ENCODE data around the gene ZNF148.

Gene ZNF148

GRCh38 chr3:125212091-125212508, 163.0 kb downstream of the ZNF148 start:
- peak overlapping the region; percentile 66 for H3K4me3 ChIP-seq (ENCODE audit: low read depth, low read length)
- TF ChIP-seq CTCF (IDR thresholded peaks at IDR 0.05; ENCODE audit: borderline replicate concordance, insufficient read depth, low read depth, low read length), result no peak

DNA sequence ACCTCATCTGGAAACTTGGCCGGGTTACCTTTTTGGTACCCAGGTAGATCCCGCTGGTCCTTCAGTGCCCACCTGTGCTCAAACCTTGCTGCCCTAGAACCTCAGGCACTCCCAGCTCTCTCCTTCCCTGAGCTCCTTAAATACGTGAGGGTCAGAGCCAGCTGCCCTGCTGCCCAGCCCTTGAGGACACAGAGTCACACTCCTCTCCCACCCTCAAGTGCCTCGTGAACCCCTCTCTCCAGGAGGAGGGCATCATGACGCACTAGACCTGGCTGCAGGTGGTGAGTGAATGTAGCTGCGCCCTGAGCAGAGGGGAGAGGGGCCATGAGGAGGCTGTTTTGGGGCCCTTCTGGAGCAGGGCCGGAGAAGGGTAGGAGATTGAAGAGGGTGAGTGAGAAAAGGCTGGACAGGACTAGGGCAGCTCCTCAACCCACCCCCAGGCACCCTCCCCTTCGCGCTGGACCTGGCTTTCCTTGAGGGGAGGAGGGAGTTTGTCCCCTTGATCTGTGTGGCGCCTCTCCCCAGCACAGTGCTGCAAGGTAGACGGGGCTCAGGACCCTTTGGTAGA, 163.5 kb downstream of the ZNF148 start:
- peak overlapping the region; percentile 66 for H3K4me3 ChIP-seq (ENCODE audit: low read depth, low read length)
- no peak for TF ChIP-seq CTCF (IDR thresholded peaks at IDR 0.05; ENCODE audit: borderline replicate concordance, insufficient read depth, low read depth, low read length)

DNA sequence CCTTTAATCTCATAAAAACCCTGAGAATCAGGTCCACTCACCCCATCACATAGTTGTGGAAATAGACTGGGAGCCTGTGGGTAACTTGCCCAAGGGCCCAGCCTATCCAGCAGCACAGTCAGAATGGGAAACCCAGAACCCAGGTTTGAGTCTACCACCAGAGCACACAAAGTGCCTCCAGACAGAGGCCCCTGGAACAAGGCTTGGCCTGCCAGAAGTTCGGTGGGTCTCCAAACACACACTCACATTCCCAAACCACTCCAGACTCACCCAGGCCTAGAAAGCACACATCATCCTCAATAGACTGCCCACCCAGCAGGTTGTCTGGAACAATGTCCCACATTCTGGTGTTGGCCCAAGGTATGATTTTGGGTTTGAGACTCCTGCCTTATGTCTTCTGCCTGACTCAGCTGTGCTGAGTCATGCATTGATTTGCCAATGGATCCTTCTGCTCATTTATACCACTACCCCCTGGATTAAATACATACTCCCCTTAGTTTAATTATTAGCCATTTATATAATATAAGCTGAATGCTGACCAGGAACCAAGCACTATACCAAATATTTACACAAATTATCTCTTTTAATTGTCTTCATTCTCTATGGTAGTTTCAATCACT, 167.1 kb downstream of the ZNF148 start:
- TF ChIP-seq CTCF (IDR thresholded peaks at IDR 0.05; ENCODE audit: borderline replicate concordance, insufficient read depth, low read depth, low read length), result no peak
- H3K4me3 ChIP-seq (ENCODE audit: low read depth, low read length), result no peak overlapping the region

GRCh38 chr3:125207507-125207906, 167.6 kb downstream of the ZNF148 start:
- no peak for TF ChIP-seq CTCF (IDR thresholded peaks at IDR 0.05; ENCODE audit: borderline replicate concordance, insufficient read depth, low read depth, low read length)
- H3K4me3 ChIP-seq (ENCODE audit: low read depth, low read length), result no peak overlapping the region

- TF ChIP-seq CTCF (IDR thresholded peaks at IDR 0.05; ENCODE audit: borderline replicate concordance, insufficient read depth, low read depth, low read length), result no peak
- no peak overlapping the region for H3K4me3 ChIP-seq (ENCODE audit: low read depth, low read length)
Measured at GRCh38 chr3:125206934-125207333, 168.2 kb downstream of the ZNF148 start.

DNA sequence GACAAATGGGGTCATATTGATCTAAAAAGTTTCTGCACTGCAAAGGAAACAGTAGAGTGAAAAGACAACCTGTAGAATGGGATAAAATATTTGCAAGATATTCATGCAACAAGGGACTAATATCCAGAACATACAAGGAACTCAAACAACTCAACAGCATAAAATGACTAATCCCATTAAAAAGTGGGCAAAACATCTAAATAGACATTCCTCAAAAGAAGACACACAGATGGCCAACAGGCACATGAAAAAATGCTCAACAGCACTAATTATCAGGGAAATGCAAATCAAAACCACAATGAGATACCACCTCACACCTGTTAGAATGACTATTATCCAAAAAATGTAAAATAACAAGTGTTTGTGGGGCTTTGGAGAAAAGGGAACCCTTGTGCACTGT, 171.4 kb downstream of the ZNF148 start:
- H3K4me3 ChIP-seq (ENCODE audit: low read depth, low read length), result no peak overlapping the region
- TF ChIP-seq CTCF (IDR thresholded peaks at IDR 0.05; ENCODE audit: borderline replicate concordance, insufficient read depth, low read depth, low read length), result no peak

DNA sequence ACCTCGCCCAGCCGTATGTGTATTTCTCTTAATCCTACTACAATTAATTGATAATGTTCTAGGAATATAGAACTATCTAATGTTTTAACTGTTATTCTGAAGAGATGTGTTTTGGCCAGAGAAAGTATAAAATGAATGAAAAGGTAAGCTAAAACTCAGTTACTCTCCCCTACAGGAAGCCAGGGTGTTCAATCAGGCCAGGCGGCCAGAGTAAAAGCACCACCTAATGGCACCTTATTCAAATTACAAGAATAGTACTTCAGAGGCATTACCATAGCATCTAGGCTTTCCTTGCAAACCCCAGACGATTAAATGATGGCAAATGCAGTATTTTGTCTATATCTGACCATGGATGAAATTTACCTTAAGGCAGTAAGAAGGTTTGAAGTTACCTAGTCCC, 172.9 kb downstream of the ZNF148 start:
- no peak overlapping the region for H3K4me3 ChIP-seq (ENCODE audit: low read depth, low read length)
- peak; percentile 45; the same call in 1 of the 2 replicates for TF ChIP-seq CTCF (IDR thresholded peaks at IDR 0.05; ENCODE audit: borderline replicate concordance, insufficient read depth, low read depth, low read length)

All from GM12875 (cell line).